Measurements from ENCODE around the gene EPHA5.
A peak's percentile ranks its signal among the peaks of the same experiment; 100 is the strongest.

Gene EPHA5

GRCh38 chr4:65472531-65472930 lies 197.8 kb downstream of the EPHA5 start:
- DNase-seq = no peak

GRCh38 chr4:65467068-65467680 lies 203.1 kb downstream of the EPHA5 start:
- DNase-seq = no peak

- no peak for DNase-seq
These were observed 208.5 kb downstream of the EPHA5 start for GRCh38 chr4:65461781-65462180.

- DNase-seq = no peak
These were observed 213.3 kb downstream of the EPHA5 start for GRCh38 chr4:65457011-65457410.

- DNase-seq = no peak
These were observed 213.7 kb downstream of the EPHA5 start for GRCh38 chr4:65456579-65456978.

GRCh38 chr4:65453398-65453797 lies 216.9 kb downstream of the EPHA5 start:
- no peak for DNase-seq

- no peak for DNase-seq
These were observed 219.4 kb downstream of the EPHA5 start for GRCh38 chr4:65450899-65451298.

GRCh38 chr4:65437102-65437501 lies 233.2 kb downstream of the EPHA5 start:
- DNase-seq = no peak

- DNase-seq = no peak
These were observed 248.2 kb downstream of the EPHA5 start for GRCh38 chr4:65422109-65422508.

- DNase-seq = no peak
These were observed 250.3 kb downstream of the EPHA5 start for GRCh38 chr4:65420036-65420435.

GRCh38 chr4:65416891-65417290 lies 253.4 kb downstream of the EPHA5 start:
- DNase-seq = peak; percentile 96

- no peak for DNase-seq
These were observed 262.8 kb downstream of the EPHA5 start for GRCh38 chr4:65407483-65407882.

- no peak for DNase-seq
These were observed 269.2 kb downstream of the EPHA5 start for GRCh38 chr4:65401083-65401482.

GRCh38 chr4:65399084-65399483 lies 271.2 kb downstream of the EPHA5 start:
- peak; percentile 5 for DNase-seq

GRCh38 chr4:65393078-65393477 lies 277.2 kb downstream of the EPHA5 start:
- DNase-seq = no peak

GRCh38 chr4:65392488-65392887 lies 277.8 kb downstream of the EPHA5 start:
- no peak for DNase-seq

- no peak for DNase-seq
These were observed 278.5 kb downstream of the EPHA5 start for GRCh38 chr4:65391814-65392213.

GRCh38 chr4:65391382-65391781 lies 278.9 kb downstream of the EPHA5 start:
- peak; percentile 45 for DNase-seq

GRCh38 chr4:65386927-65387326 lies 283.4 kb downstream of the EPHA5 start:
- DNase-seq = no peak

GRCh38 chr4:65383589-65384305 lies 286.5 kb downstream of the EPHA5 start:
- no peak for DNase-seq

- DNase-seq = no peak
These were observed 288.6 kb downstream of the EPHA5 start for GRCh38 chr4:65381648-65382047.

- DNase-seq = no peak
These were observed 299.6 kb downstream of the EPHA5 start for GRCh38 chr4:65370709-65371108.

GRCh38 chr4:65367306-65367705 lies 303.0 kb downstream of the EPHA5 start:
- DNase-seq = no peak

- DNase-seq = no peak
These were observed 311.4 kb downstream of the EPHA5 start for GRCh38 chr4:65358914-65359313.

GRCh38 chr4:65353098-65353497 lies 317.2 kb downstream of the EPHA5 start:
- no peak for DNase-seq
